SK-N-MC (cell line): ENCODE data around the gene FOXC2.

ENCODE experiments used
- DNase-seq: peaks from one replicate; pipeline ENCODE4 v3.0.0-alpha.2; 2011; ENCODE audit warnings: low read depth, low spot score
- H3K27ac ChIP-seq: fragments of 200-600 bp; sonication (generic); 2 replicates; pipeline ENCODE4 v1.5.1; 2016; ENCODE audit warnings: mixed run types
- H3K36me3 ChIP-seq: fragments of 200-600 bp; sonication (generic); 2 replicates; pipeline ENCODE4 v1.6.1; 2017; ENCODE audit warnings: antibody characterized with exemption, low read length, mixed read lengths; ENCODE audit not compliant: insufficient read depth
- H3K4me3 ChIP-seq: fragments of 200-600 bp; sonication (generic); 2 replicates; pipeline ENCODE4 v1.5.1; 2016
- H3K9ac ChIP-seq: fragments of 200-600 bp; sonication (generic); 2 replicates; pipeline ENCODE4 v1.8.0; 2017; ENCODE audit warnings: mixed run types, mixed read lengths; ENCODE audit not compliant: insufficient read length
- H3K9me3 ChIP-seq: fragments of 200-600 bp; sonication (generic); 2 replicates; pipeline ENCODE4 v1.6.1; 2017; ENCODE audit warnings: low read depth, mild to moderate bottlenecking, antibody characterized with exemption, low read length, moderate library complexity, mixed read lengths
- EZH2 ChIP-seq: fragments of 200-600 bp; sonication (generic); IDR thresholded peaks from one replicate; pipeline ENCODE4 v1.6.1; 2017; ENCODE audit warnings: antibody characterized with exemption
- FOXP2 ChIP-seq: optimal IDR thresholded peaks from 2 replicates; pipeline ENCODE3; 2011; ENCODE audit warnings: mild to moderate bottlenecking, moderate library complexity; ENCODE audit not compliant: insufficient read depth; ENCODE audit errors: extremely low read length, control extremely low read depth
- POLR2AphosphoS5 ChIP-seq: IDR thresholded peaks from 2 replicates; pipeline ENCODE4 v1.6.1; 2012; ENCODE audit warnings: mild to moderate bottlenecking, low read depth, low read length, borderline replicate concordance

FOXC2 gene

GRCh38 chr16:86523166-86523740 lies 43.4 kb upstream of the FOXC2 start:
- no peaks in the 10 kb centered on the region for H3K9me3 ChIP-seq
- DNase-seq: no peak
- TF ChIP-seq EZH2 (no peak), FOXP2 (no peak), POLR2AphosphoS5 (no peak)
- H3K9ac ChIP-seq: no peak overlapping the region
- no peak overlapping the region for H3K4me3 ChIP-seq
- no peaks in the 10 kb centered on the region for H3K36me3 ChIP-seq
- H3K27ac ChIP-seq: no peak overlapping the region

- Histone ChIP-seq H3K9me3 (no peaks in the 10 kb centered on the region), H3K9ac (no peak overlapping the region), H3K4me3 (no peak overlapping the region), H3K27ac (no peak overlapping the region), H3K36me3 (no peaks in the 10 kb centered on the region)
- no peak for TF ChIP-seq EZH2
- no peak for TF ChIP-seq POLR2AphosphoS5
- TF ChIP-seq FOXP2: no peak
- DNase-seq: no peak
Observed at GRCh38 chr16:86524029-86524428, 42.6 kb upstream of the FOXC2 start.

GRCh38 chr16:86525696-86526095 lies 40.9 kb upstream of the FOXC2 start:
- Histone ChIP-seq H3K27ac (no peak overlapping the region), H3K9ac (no peak overlapping the region), H3K36me3 (no peaks in the 10 kb centered on the region), H3K9me3 (no peaks in the 10 kb centered on the region), H3K4me3 (no peak overlapping the region)
- no peak for DNase-seq
- TF ChIP-seq EZH2: no peak
- TF ChIP-seq POLR2AphosphoS5: no peak
- TF ChIP-seq FOXP2: no peak

- DNase-seq: no peak
- Histone ChIP-seq H3K9ac (no peak overlapping the region), H3K9me3 (no peaks in the 10 kb centered on the region), H3K36me3 (no peaks in the 10 kb centered on the region), H3K27ac (no peak overlapping the region), H3K4me3 (no peak overlapping the region)
- TF ChIP-seq FOXP2 (no peak), POLR2AphosphoS5 (no peak)
Observed at GRCh38 chr16:86527366-86527765, 39.3 kb upstream of the FOXC2 start.

GRCh38 chr16:86528061-86528929 lies 38.3 kb upstream of the FOXC2 start:
- Histone ChIP-seq H3K27ac (no peak overlapping the region), H3K4me3 (no peak overlapping the region), H3K36me3 (no peaks in the 10 kb centered on the region), H3K9ac (no peak overlapping the region), H3K9me3 (no peaks in the 10 kb centered on the region)
- no peak for DNase-seq
- TF ChIP-seq EZH2 (no peak), POLR2AphosphoS5 (no peak), FOXP2 (no peak)

- TF ChIP-seq FOXP2 (no peak), POLR2AphosphoS5 (no peak), EZH2 (no peak)
- no peak for DNase-seq
- no peaks in the 10 kb centered on the region for H3K9me3 ChIP-seq
Observed at GRCh38 chr16:86529160-86529559, 37.5 kb upstream of the FOXC2 start.

GRCh38 chr16:86530251-86531190 lies 36.1 kb upstream of the FOXC2 start:
- Histone ChIP-seq H3K36me3 (no peaks in the 10 kb centered on the region), H3K4me3 (no peak overlapping the region), H3K9ac (no peak overlapping the region), H3K27ac (no peak overlapping the region), H3K9me3 (no peaks in the 10 kb centered on the region)
- no peak for DNase-seq
- no peak for TF ChIP-seq POLR2AphosphoS5
- no peak for TF ChIP-seq EZH2
- TF ChIP-seq FOXP2: no peak

More at GRCh38 chr16:86529160-86529559, 37.5 kb upstream of the FOXC2 start:
- Histone ChIP-seq H3K4me3 (no peak overlapping the region), H3K27ac (no peak overlapping the region), H3K9ac (no peak overlapping the region), H3K36me3 (no peaks in the 10 kb centered on the region)

GRCh38 chr16:86531191-86531545 lies 35.5 kb upstream of the FOXC2 start:
- Histone ChIP-seq H3K27ac (no peak overlapping the region), H3K36me3 (no peaks in the 10 kb centered on the region), H3K9me3 (no peaks in the 10 kb centered on the region), H3K9ac (no peak overlapping the region), H3K4me3 (no peak overlapping the region)
- no peak for DNase-seq
- TF ChIP-seq EZH2 (no peak), FOXP2 (no peak), POLR2AphosphoS5 (no peak)
